ENCODE results near the gene SLC11A1.

- TF ChIP-seq CTCF (IDR thresholded peaks at IDR 0.05), result no peak
- no peak for TF ChIP-seq POLR2AphosphoS5 (IDR thresholded peaks at IDR 0.05)
Observed at GRCh38 chr2:218407717-218408116, 25.6 kb downstream of the SLC11A1 start.

All from stomach (tissue), 4 donors.